ENCODE data around the gene EEF1E1. TPM values are rescaled to one million over a fixed set of nuclear protein-coding genes. Genes with fewer than 3 reads are reported as not detected.

EEF1E1 gene
- total and polyA plus RNA-seq, 9 of the 15 experiments (the other 6 are each of a cell fraction or from before 2014, with no cell fraction given): 135 to 1,355 (median 327) TPM

DNA sequence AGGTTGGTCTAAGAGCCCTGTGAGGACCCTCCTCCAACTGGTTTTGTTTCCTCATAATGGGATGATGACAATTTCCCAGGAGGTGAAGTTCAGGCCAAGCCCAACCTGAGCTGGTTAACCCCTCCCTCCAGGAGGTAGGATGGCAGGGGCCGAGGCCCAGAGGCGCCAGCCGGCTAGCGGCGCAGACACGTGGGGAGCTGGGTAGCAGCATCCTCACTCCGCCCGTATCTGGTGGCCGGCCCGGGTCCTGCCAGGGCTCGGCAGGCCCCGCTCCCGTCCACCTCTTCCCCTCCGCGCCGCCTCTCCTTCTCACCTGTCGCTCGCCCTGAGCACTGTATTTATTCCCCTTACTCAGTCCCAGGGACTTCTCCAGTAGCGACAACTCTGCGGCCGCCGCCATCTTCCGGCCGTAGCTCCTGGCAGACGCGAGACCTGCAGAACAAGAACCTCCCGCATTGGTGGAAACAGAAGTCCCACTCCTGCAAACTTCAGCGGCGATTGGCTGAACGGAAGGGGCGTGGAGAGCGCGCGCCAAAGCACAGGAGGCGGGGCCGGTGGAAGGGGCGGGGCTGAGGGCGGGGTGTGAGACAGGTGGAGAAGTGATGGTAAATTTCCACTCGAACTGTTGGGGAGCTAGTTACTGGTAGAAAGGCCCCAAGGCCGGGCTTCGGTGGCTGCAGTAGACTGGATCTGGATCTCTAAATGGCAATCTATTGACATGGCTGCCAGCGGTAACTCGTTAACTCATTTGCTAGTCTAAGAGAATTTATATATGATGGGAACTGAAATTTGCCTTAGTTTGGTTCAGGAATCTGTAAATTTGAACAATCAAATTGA lies at the start of gene EEF1E1 (continued):
- TF ChIP-seq E2F5 (CRISPR knock-in tag; IDR thresholded peaks at IDR 0.05) (0 out of 2 replicates have a peak, but pooled peaks have one; percentile 27), ZNF57 (CRISPR knock-in tag; IDR thresholded peaks at IDR 0.05) (no peak), PTBP1 (IDR thresholded peaks at IDR 0.05; ENCODE audit: low read depth, low read length) (no peak), DMBX1 (CRISPR knock-in tag; IDR thresholded peaks at IDR 0.05; ENCODE audit: borderline replicate concordance) (no peak), ZC3H11A (IDR thresholded peaks at IDR 0.05; ENCODE audit: low read depth, low read length) (no peak), MCM5 (IDR thresholded peaks at IDR 0.05; ENCODE audit: low read depth) (no peak), POLR2H (tag; IDR thresholded peaks at IDR 0.05; ENCODE audit: low read depth) (peak; percentile 87), NRF1 (conservative IDR thresholded peaks at IDR 0.05 in 1 of 2, IDR thresholded peaks at IDR 0.05 in 1 of 2) (peak; percentile 26 to 45; a peak in 2 of 4 replicates), L3MBTL2 (IDR thresholded peaks at IDR 0.05) (peak; percentile 61; the same call in 1 of the 2 replicates), ZBTB11 (CRISPR knock-in tag; IDR thresholded peaks at IDR 0.05) (no peak), ZNF778 (CRISPR knock-in tag; IDR thresholded peaks at IDR 0.05) (no peak), RFX1 (IDR thresholded peaks at IDR 0.05) (no peak), ETS2 (tag; IDR thresholded peaks at IDR 0.05; ENCODE audit: borderline replicate concordance, poor library complexity, severe bottlenecking) (no peak), PML (IDR thresholded peaks at IDR 0.05; ENCODE audit: low read length) (peak; percentile 63; the same call in 1 of the 2 replicates), ADNP (tag; IDR thresholded peaks at IDR 0.05) (no peak), SAFB2 (IDR thresholded peaks at IDR 0.05; ENCODE audit: borderline replicate concordance, low read depth, low read length, severe bottlenecking) (no peak), HIVEP1 (CRISPR knock-in tag; IDR thresholded peaks at IDR 0.05) (no peak), ELK3 (CRISPR knock-in tag; IDR thresholded peaks at IDR 0.05) (no peak)
